HepG2 (cell line): ENCODE data around the gene ENO4. TPM values are rescaled to one million over a fixed set of nuclear protein-coding genes. Genes with fewer than 3 reads are reported as not detected.
A peak's percentile ranks its signal among the peaks of the same experiment; 100 is the strongest.

Source experiments
- ATAC-seq: fragments of 200-7000 bp; cut with Tn5 transposase; 3 replicates; pipeline ENCODE4 v1.9.1; 2020; ENCODE audit warnings: mild to moderate bottlenecking, moderate library complexity
- BruUV-seq: library from RNA; stranded (reverse); fragments of 400-500 nt; replicated peaks from 2 replicates; lab custom pipeline; 2021; lab: Mats Ljungman, UMichigan
- CTCF ChIA-PET: fragments of 300-600 bp; formaldehyde crosslinking; extraction: SDS; loops from one replicate; lab custom pipeline; 2021; ENCODE audit warnings: low total read pairs, inconsistent platforms, low intra/inter-chr PET ratio; lab: Yijun Ruan, JAX
- POLR2A ChIA-PET: fragments of 350-600 bp; sonication (Branson Sonifier 250); formaldehyde crosslinking; loops from one replicate; lab custom pipeline; 2020; ENCODE audit warnings: antibody characterized with exemption, inconsistent platforms; lab: Yijun Ruan, JAX
- DNase-seq: peaks from one replicate; pipeline ENCODE4 v3.0.0-alpha.2; 2015; ENCODE audit warnings: low spot score
- FAIRE-seq: peaks from 3 replicates; lab custom pipeline; 2011; peaks lifted over from hg19 to GRCh38; lab: Jason Lieb, UNC
- H2AFZ ChIP-seq: one replicate; pipeline ENCODE4 v1.6.1; 2011; ENCODE audit warnings: low read length, inconsistent platforms
- H3K27ac ChIP-seq: fragments of 300-600 bp; 3 replicates; pipeline ENCODE4 v1.8.0; 2011; ENCODE audit warnings: mixed run types, mild to moderate bottlenecking, mixed read lengths, low read length, inconsistent platforms; ENCODE audit not compliant: insufficient read depth; ENCODE audit errors: extremely low read length
- H3K27me3 ChIP-seq, 2 experiments: fragments of 200-600 bp in 1 of 2; 2 replicates in 1 of 2; 3 replicates in 1 of 2; pipeline versions ENCODE4 v1.6.0 to v1.8.0; 2011; ENCODE audit warnings: low read length in 2 of 2, mild to moderate bottlenecking in 2 of 2, moderate library complexity in 2 of 2, inconsistent platforms in 1 of 2; ENCODE audit not compliant: insufficient read depth in 2 of 2, control insufficient read depth in 1 of 2
- H3K36me3 ChIP-seq, 2 experiments: fragments of 200-600 bp in 1 of 2; replicated peaks in 1 of 2; 2 replicates in 1 of 2; 3 replicates in 1 of 2; pipeline versions ENCODE4 v1.5.1 to v1.8.0; 2011; ENCODE audit warnings: low read length in 2 of 2, inconsistent platforms in 1 of 2; ENCODE audit not compliant: insufficient read depth in 2 of 2, control insufficient read depth in 1 of 2
- H3K4me1 ChIP-seq: 2 replicates; pipeline ENCODE4 v1.5.1; 2012; ENCODE audit warnings: low read length, inconsistent platforms; ENCODE audit not compliant: insufficient read depth
- H3K4me2 ChIP-seq: 2 replicates; pipeline ENCODE4 v1.6.0; 2011; ENCODE audit warnings: low read depth, low read length, inconsistent platforms
- H3K4me3 ChIP-seq, 3 experiments: fragments of 200-600 bp in 1 of 3; sonication (generic), shearing (Covaris generic) in 1 of 3; replicated peaks in 1 of 3; 2 replicates each; pipeline ENCODE4 v1.5.1; 2011 to 2016; ENCODE audit warnings: low read length in 3 of 3, inconsistent platforms in 2 of 3, low read depth in 2 of 3, mild to moderate bottlenecking in 2 of 3, control low read depth in 1 of 3, mixed read lengths in 1 of 3; ENCODE audit not compliant: insufficient read depth in 1 of 3
- H3K79me2 ChIP-seq: one replicate; pipeline ENCODE4 v1.6.1; 2011; ENCODE audit warnings: low read length, inconsistent platforms; ENCODE audit not compliant: insufficient read depth
- H3K9ac ChIP-seq: 2 replicates; pipeline ENCODE4 v1.6.0; 2011; ENCODE audit warnings: mild to moderate bottlenecking, low read depth, low read length, inconsistent platforms; ENCODE audit not compliant: insufficient read depth
- H3K9me3 ChIP-seq: 2 replicates; pipeline ENCODE4 v1.5.1; 2012; ENCODE audit warnings: mild to moderate bottlenecking, low read length
- H4K20me1 ChIP-seq: 2 replicates; pipeline ENCODE4 v1.6.0; 2011; ENCODE audit warnings: inconsistent platforms, mild to moderate bottlenecking, low read length, moderate library complexity; ENCODE audit not compliant: insufficient read depth
- NFRKB ChIP-seq: fragments of 450-650 bp; IDR thresholded peaks from 2 replicates; pipeline ENCODE4 v1.6.1; 2017
- SKIL ChIP-seq: sonication (generic); formaldehyde crosslinking; IDR thresholded peaks from 2 replicates; pipeline ENCODE4 v1.8.0; 2022; ENCODE audit warnings: missing genetic modification reagents, mild to moderate bottlenecking, moderate library complexity, borderline replicate concordance
- SNAI1 ChIP-seq: sonication (generic); formaldehyde crosslinking; IDR thresholded peaks from 2 replicates; pipeline ENCODE4 v1.5.0; 2020; ENCODE audit warnings: mild to moderate bottlenecking, missing genetic modification reagents, borderline replicate concordance
- ZNF451 ChIP-seq: sonication (generic); formaldehyde crosslinking; IDR thresholded peaks from 2 replicates; pipeline ENCODE4 v1.5.0; 2020; ENCODE audit warnings: mild to moderate bottlenecking, missing genetic modification reagents
- ZNF460 ChIP-seq: sonication (generic); formaldehyde crosslinking; IDR thresholded peaks from 2 replicates; pipeline ENCODE4 v1.5.1; 2020; ENCODE audit warnings: missing genetic modification reagents, mild to moderate bottlenecking, borderline replicate concordance
- ZNF556 ChIP-seq: sonication (generic); formaldehyde crosslinking; IDR thresholded peaks from 2 replicates; pipeline ENCODE4 v1.4.0; 2020; ENCODE audit warnings: mild to moderate bottlenecking, missing genetic modification reagents, borderline replicate concordance
- ZNF781 ChIP-seq: sonication (generic); formaldehyde crosslinking; IDR thresholded peaks from 2 replicates; pipeline ENCODE4 v1.5.1; 2020; ENCODE audit warnings: borderline replicate concordance, mild to moderate bottlenecking, missing genetic modification reagents; ENCODE audit errors: not compliant biosample characterization
- ZSCAN20 ChIP-seq: sonication (generic); formaldehyde crosslinking; IDR thresholded peaks from 2 replicates; pipeline ENCODE4 v1.4.0; 2020; ENCODE audit warnings: missing genetic modification reagents, mild to moderate bottlenecking, borderline replicate concordance
- WGBS: methylation state at CpG from one replicate; pipeline ENCODE4 v1.1.6; 2017; ENCODE audit warnings: low lambda C conversion rate; 5-methylcytosine and 5-hydroxymethylcytosine counted together
- in situ Hi-C: cut with HindIII; loops from 2 replicates; pipeline ENCODE4 v1.10.0; 2017; ENCODE audit warnings: low pct_unique_long_range_greater_than_20kb; ENCODE audit not compliant: extremely low pct_ligation_motif_present
- intact Hi-C: fragments of 100-400 bp; cut with micrococcal nuclease; formaldehyde crosslinking; loops from one replicate; pipeline ENCODE4 v1.10.0; 2022; ENCODE audit not compliant: unreplicated experiment
- polyA plus RNA-seq, 8 experiments: library from polyadenylated mRNA; depleted of rRNA in 3 of 8; stranded (reverse) in 7 of 8; unstranded in 1 of 8; fragments of >200 nt; fragmentation: Illumina TruSeq in 4 of 8; extraction: Trizol in 4 of 8; gene quantifications; 2 replicates each; pipeline versions ENCODE4 v1.2.1 to v1.2.3, GENCODE V29; 2011 to 2016; ENCODE audit warnings: low read depth in 4 of 8, missing spikeins in 1 of 8, mixed read lengths in 1 of 8; ENCODE audit not compliant: insufficient read depth in 1 of 8
- total RNA-seq, 5 experiments: library from RNA; depleted of rRNA; stranded (reverse); fragments of >200 nt; fragmentation: Illumina TruSeq; extraction: Trizol; gene quantifications; 2 replicates each; pipeline ENCODE4 v1.2.3, GENCODE V29; 2016; ENCODE audit warnings: low read depth in 1 of 5

ENO4 gene
- total and polyA plus RNA-seq, 2 of the 13 experiments (the other 11 are each of a cell fraction or from before 2014, with no cell fraction given): not detected

- peak; percentile 37; the same call in 2 of the 3 replicates for ATAC-seq
- no TSS peak for BruUV-seq
- WGBS: 44% methylated on average over 3 of the region's 3 CpGs
These were observed 28.1 kb downstream of the ENO4 start for GRCh38 chr10:116877391-116877790.

GRCh38 chr10:116878123-116878522 is 28.8 kb downstream of the ENO4 start:
- no peak for FAIRE-seq
- intact Hi-C loops (no loop called here), in situ Hi-C loops (no loop called here)
- H3K79me2 ChIP-seq: no peaks in the 10 kb centered on the region
- ChIA-PET CTCF (no interaction called here), POLR2A (no interaction called here)
- no peaks in the 10 kb centered on the region for H3K27me3 ChIP-seq
- no peaks in the 10 kb centered on the region; a peak in 1 of 5 replicates for H3K36me3 ChIP-seq
- TF ChIP-seq SKIL (CRISPR knock-in tag) (no peak), ZNF556 (CRISPR knock-in tag) (no peak), ZSCAN20 (no peak), ZNF460 (CRISPR knock-in tag) (no peak), ZNF781 (CRISPR knock-in tag) (no peak), NFRKB (no peak), SNAI1 (CRISPR knock-in tag) (no peak)
- TSS peak; percentile 23 for BruUV-seq
- no peak overlapping the region for H3K27ac ChIP-seq
- H3K4me1 ChIP-seq: no peaks in the 10 kb centered on the region
- no peak for DNase-seq
- H3K4me2 ChIP-seq: no peak overlapping the region
- H2AFZ ChIP-seq: no peak overlapping the region
- peak; percentile 30 for ATAC-seq
- no peaks in the 10 kb centered on the region for H3K9me3 ChIP-seq
- WGBS: 50% methylated on average over 2 of the region's 2 CpGs
- no peaks in the 10 kb centered on the region for H4K20me1 ChIP-seq
- no peak overlapping the region for H3K4me3 ChIP-seq
- no peak overlapping the region for H3K9ac ChIP-seq

More at GRCh38 chr10:116877391-116877790, 28.1 kb downstream of the ENO4 start:
- Histone ChIP-seq H3K9me3 (no peaks in the 10 kb centered on the region), H3K79me2 (no peaks in the 10 kb centered on the region), H3K4me1 (no peaks in the 10 kb centered on the region), H3K27me3 (no peaks in the 10 kb centered on the region), H4K20me1 (no peaks in the 10 kb centered on the region), H2AFZ (no peak overlapping the region), H3K36me3 (no peaks in the 10 kb centered on the region; a peak in 1 of 5 replicates), H3K4me2 (no peak overlapping the region), H3K9ac (no peak overlapping the region), H3K27ac (no peak overlapping the region), H3K4me3 (no peak overlapping the region)
- intact Hi-C loops (no loop called here), in situ Hi-C loops (no loop called here)
- ChIA-PET CTCF (no interaction called here), POLR2A (no interaction called here)
- DNase-seq: no peak
- no peak for FAIRE-seq
- no peak for TF ChIP-seq ZNF451 (CRISPR knock-in tag)
